BE2C (cell line): ENCODE data around the gene CCDC141.

Source experiments
- DNase-seq: peaks from one replicate; pipeline ENCODE4 v3.0.0-alpha.2; 2020
- H3K27me3 ChIP-seq: fragments of 250-450 bp; sonication (Bioruptor Pico); 2 replicates; pipeline ENCODE4 v1.5.1; 2020; ENCODE audit warnings: mild to moderate bottlenecking
- H3K36me3 ChIP-seq: fragments of 250-450 bp; sonication (Bioruptor Pico); 2 replicates; pipeline ENCODE4 v1.5.1; 2020; ENCODE audit warnings: mild to moderate bottlenecking
- H3K4me1 ChIP-seq: fragments of 250-450 bp; sonication (Bioruptor Pico); 2 replicates; pipeline ENCODE4 v1.5.1; 2020
- H3K4me3 ChIP-seq: 2 replicates; pipeline ENCODE4 v1.5.1; 2011; ENCODE audit warnings: low read depth, low read length
- H3K9me3 ChIP-seq: fragments of 250-450 bp; sonication (Bioruptor Pico); 2 replicates; pipeline ENCODE4 v1.5.1; 2020
- TF ChIP-seq, protein P1 (sequence below): IDR thresholded peaks from 2 replicates; pipeline ENCODE4 v1.5.1; 2012; ENCODE audit warnings: mild to moderate bottlenecking, low read depth, low read length

CCDC141 gene

DNA sequence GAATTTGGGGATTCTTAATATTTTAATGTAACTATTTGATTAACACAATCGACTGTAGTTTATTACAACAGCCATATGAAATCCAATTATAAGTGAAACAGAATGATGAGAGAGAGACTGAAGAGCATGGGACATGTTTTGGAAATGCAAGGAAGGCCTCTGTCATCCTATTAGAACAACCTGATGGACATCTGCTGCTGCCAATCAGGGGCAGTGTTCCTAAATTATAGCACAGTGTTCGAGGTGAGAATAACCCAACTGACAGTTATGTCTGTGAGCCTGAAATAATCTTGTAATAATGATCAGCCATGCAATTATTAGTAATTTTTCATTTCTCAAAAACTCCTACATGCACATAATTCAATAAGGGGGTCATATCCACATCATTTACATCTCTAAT, 73.6 kb downstream of the CCDC141 start:
- Histone ChIP-seq H3K4me3 (no peak overlapping the region), H3K36me3 (no peaks in the 10 kb centered on the region), H3K27me3 (no peaks in the 10 kb centered on the region), H3K9me3 (no peaks in the 10 kb centered on the region), H3K4me1 (no peaks in the 10 kb centered on the region)
- no peak for DNase-seq
- TF ChIP-seq, protein P1, sequence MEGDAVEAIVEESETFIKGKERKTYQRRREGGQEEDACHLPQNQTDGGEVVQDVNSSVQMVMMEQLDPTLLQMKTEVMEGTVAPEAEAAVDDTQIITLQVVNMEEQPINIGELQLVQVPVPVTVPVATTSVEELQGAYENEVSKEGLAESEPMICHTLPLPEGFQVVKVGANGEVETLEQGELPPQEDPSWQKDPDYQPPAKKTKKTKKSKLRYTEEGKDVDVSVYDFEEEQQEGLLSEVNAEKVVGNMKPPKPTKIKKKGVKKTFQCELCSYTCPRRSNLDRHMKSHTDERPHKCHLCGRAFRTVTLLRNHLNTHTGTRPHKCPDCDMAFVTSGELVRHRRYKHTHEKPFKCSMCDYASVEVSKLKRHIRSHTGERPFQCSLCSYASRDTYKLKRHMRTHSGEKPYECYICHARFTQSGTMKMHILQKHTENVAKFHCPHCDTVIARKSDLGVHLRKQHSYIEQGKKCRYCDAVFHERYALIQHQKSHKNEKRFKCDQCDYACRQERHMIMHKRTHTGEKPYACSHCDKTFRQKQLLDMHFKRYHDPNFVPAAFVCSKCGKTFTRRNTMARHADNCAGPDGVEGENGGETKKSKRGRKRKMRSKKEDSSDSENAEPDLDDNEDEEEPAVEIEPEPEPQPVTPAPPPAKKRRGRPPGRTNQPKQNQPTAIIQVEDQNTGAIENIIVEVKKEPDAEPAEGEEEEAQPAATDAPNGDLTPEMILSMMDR, result no peak

DNA sequence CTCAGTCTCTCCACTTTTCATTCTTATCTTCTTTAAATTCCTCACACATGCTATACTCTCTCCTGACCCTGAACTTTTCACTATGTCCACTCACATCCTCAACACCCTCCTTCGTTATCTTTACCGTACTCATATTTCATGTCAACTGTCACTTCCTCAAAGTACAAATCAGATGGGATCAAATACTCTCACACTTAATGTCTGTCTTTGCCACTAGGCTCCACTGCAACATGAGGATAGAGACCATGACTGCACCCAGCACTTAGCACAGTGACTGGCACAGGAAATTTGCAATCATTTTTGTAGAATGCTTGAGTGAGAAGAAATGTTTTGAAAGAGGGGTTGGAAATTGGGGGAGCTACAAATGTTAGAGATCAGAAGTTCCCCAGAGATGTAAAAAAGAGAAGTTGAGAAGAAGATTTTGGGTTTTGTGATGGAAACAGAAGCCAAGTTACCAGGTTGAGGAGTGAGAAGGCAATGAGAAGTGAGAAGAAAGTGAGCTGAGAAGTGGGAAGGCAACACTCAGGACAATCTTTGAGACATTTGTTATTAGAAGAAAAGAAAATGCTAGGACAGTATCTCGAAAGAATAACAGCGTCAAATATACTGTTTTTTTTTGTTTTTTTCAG, 87.0 kb downstream of the CCDC141 start:
- no peak for DNase-seq
- Histone ChIP-seq H3K9me3 (no peaks in the 10 kb centered on the region), H3K36me3 (no peaks in the 10 kb centered on the region), H3K4me1 (no peaks in the 10 kb centered on the region), H3K4me3 (no peak overlapping the region), H3K27me3 (no peaks in the 10 kb centered on the region)
- TF ChIP-seq, protein P1, result no peak

DNA sequence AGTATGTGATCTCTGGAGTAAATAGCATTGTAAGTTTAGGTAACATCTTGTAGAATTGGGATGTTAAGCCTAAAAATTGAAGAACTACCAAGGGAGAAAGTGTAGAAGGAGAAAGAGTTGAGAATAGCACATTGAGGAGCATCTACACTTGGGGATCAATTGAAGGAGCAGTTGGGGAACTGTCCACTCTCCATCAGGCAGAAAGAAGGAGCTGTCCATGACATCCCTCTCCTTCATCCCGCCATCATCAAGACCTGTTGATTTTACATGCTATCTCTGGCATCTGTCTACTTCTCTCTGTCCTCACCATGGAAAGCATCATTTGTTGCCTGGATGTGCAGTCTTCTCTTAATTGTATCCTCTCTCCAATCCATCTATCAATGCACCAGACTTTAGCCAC, 87.8 kb downstream of the CCDC141 start:
- TF ChIP-seq, protein P1, result no peak
- Histone ChIP-seq H3K36me3 (no peaks in the 10 kb centered on the region), H3K4me1 (no peaks in the 10 kb centered on the region), H3K9me3 (no peaks in the 10 kb centered on the region), H3K27me3 (no peaks in the 10 kb centered on the region), H3K4me3 (no peak overlapping the region)
- no peak for DNase-seq

DNA sequence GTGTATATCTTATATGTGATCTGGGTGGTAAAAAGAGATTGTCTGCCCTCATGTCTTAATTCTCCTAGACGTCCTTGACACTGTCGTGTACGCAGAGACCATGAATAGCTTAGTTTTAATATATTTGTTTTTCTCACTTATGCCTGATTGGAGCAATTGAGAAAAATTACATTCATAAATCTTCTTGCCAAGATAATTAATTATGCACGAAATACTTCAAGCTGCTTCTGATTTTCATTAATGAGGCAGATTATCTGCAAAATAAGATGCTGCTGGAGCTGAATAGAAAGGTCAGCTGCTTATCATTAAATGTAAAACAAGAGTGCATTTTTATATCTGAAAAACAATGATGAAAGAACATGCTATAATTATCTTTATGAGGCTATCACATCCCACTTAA, 95.9 kb downstream of the CCDC141 start:
- Histone ChIP-seq H3K4me1 (no peaks in the 10 kb centered on the region), H3K4me3 (no peak overlapping the region), H3K27me3 (no peaks in the 10 kb centered on the region), H3K9me3 (no peaks in the 10 kb centered on the region), H3K36me3 (no peaks in the 10 kb centered on the region)
- TF ChIP-seq, protein P1, result no peak
- no peak for DNase-seq

DNA sequence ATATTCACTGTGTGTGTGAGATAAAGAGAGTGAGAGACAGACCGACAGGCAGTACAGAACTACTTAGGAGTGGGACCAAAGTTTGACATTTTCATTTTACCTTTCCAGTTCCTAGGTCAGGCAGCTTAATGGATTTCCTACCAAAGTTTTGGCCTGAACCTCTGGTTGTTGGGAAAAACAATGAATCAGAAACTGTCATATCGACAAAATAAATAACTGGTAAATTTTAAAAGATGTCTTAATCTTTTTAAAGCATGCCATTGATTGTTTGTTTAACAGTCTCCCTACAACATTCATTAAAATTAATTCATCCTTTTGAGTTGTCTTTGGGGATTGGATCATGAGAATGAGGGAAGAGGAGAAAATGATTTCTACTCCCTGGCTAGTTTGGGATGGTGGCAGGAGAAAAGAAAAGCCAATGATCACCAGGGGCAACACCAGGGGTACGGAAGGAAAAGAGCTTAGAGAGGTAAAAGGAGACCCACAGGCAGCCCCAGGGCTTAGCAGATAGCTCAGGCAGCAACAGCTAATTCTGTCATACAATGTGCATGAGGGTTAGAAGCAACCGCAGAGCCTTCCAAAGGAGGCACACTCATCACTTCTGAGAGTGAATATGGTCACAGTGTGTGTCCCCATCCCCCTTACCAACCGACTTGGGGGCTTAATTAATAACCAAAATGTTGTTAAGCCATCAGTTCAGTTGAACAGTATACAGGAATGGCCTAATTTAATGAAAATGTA, 98.5 kb downstream of the CCDC141 start:
- TF ChIP-seq, protein P1, result no peak
- no peaks in the 10 kb centered on the region for H3K4me1 ChIP-seq
- H3K4me3 ChIP-seq, result no peak overlapping the region
- no peaks in the 10 kb centered on the region for H3K36me3 ChIP-seq
- H3K27me3 ChIP-seq, result no peaks in the 10 kb centered on the region
- DNase-seq, result no peak
- no peaks in the 10 kb centered on the region for H3K9me3 ChIP-seq

DNA sequence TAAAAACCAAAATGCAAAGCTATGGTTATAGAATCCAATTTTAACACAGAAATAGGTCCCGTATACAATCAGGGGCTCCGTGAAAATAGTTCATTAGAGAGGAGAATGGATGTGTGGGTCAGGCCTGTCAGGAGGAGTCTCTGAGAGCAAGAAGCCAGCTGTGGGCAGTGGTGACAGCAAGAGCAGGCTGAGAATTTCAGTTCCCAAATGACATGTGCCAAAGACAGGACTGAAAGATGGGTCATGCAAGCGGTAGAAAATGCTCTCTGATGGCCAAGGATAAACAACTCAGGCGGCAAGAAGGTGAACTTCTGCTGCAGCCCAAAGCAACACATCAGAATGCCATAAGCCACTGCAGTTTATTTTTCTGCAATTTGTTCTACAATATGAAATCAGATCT, 100.4 kb downstream of the CCDC141 start:
- H3K9me3 ChIP-seq, result no peaks in the 10 kb centered on the region

More for the DNA sequence above, 100.4 kb downstream of the CCDC141 start:
- H3K4me1 ChIP-seq, result no peaks in the 10 kb centered on the region
- no peaks in the 10 kb centered on the region for H3K27me3 ChIP-seq
- no peak for DNase-seq
- TF ChIP-seq, protein P1, result no peak
- H3K4me3 ChIP-seq, result no peak overlapping the region
- H3K36me3 ChIP-seq, result no peaks in the 10 kb centered on the region
